KMS-11 (cell line): ENCODE results near the gene PPARG.

ENCODE experiments used
- H2AFZ ChIP-seq: fragments of 200-600 bp; sonication (generic); 2 replicates; pipeline ENCODE4 v1.6.1; 2016; ENCODE audit warnings: antibody characterized with exemption, mixed run types, low read depth
- H3K27ac ChIP-seq: fragments of 200-600 bp; sonication (generic); 2 replicates; pipeline ENCODE4 v1.6.1; 2016; ENCODE audit warnings: mild to moderate bottlenecking, mixed run types
- H3K27me3 ChIP-seq: fragments of 200-600 bp; sonication (generic); 2 replicates; pipeline ENCODE4 v1.6.1; 2017; ENCODE audit warnings: mild to moderate bottlenecking, low read depth, mixed run types, moderate library complexity; ENCODE audit not compliant: insufficient read depth
- H3K36me3 ChIP-seq: fragments of 200-600 bp; sonication (generic); 2 replicates; pipeline ENCODE4 v1.6.1; 2017; ENCODE audit warnings: mild to moderate bottlenecking, mixed run types; ENCODE audit not compliant: insufficient read depth
- H3K4me1 ChIP-seq: fragments of 200-600 bp; sonication (generic); 2 replicates; pipeline ENCODE4 v1.6.1; 2016; ENCODE audit warnings: mild to moderate bottlenecking, low read depth, mixed run types; ENCODE audit not compliant: poor library complexity, severe bottlenecking
- H3K4me2 ChIP-seq: fragments of 200-600 bp; sonication (generic); 2 replicates; pipeline ENCODE4 v1.7.0; 2016; ENCODE audit warnings: mild to moderate bottlenecking, mixed run types
- H3K4me3 ChIP-seq: fragments of 200-600 bp; sonication (generic); IDR thresholded peaks from 2 replicates; pipeline ENCODE4 v1.6.1; 2017; ENCODE audit warnings: low read depth, low read length, mixed read lengths; ENCODE audit not compliant: insufficient read depth
- H3K79me2 ChIP-seq: fragments of 200-600 bp; sonication (generic); 2 replicates; pipeline ENCODE4 v1.6.1; 2016; ENCODE audit warnings: low read depth, mixed run types; ENCODE audit not compliant: insufficient read depth
- H3K9ac ChIP-seq: fragments of 200-600 bp; sonication (generic); 2 replicates; pipeline ENCODE4 v1.6.1; 2016; ENCODE audit warnings: mild to moderate bottlenecking, mixed run types
- H4K20me1 ChIP-seq: fragments of 200-600 bp; sonication (generic); 2 replicates; pipeline ENCODE4 v1.6.1; 2016; ENCODE audit warnings: mild to moderate bottlenecking, mixed run types; ENCODE audit not compliant: insufficient read depth
- TF ChIP-seq, protein P1 (sequence below): fragments of 200-600 bp; sonication (generic); conservative IDR thresholded peaks from 2 replicates; pipeline ENCODE4 v1.6.1; 2017; ENCODE audit warnings: low read depth, mild to moderate bottlenecking, antibody characterized with exemption, low read length, moderate library complexity, mixed read lengths

PPARG gene

DNA sequence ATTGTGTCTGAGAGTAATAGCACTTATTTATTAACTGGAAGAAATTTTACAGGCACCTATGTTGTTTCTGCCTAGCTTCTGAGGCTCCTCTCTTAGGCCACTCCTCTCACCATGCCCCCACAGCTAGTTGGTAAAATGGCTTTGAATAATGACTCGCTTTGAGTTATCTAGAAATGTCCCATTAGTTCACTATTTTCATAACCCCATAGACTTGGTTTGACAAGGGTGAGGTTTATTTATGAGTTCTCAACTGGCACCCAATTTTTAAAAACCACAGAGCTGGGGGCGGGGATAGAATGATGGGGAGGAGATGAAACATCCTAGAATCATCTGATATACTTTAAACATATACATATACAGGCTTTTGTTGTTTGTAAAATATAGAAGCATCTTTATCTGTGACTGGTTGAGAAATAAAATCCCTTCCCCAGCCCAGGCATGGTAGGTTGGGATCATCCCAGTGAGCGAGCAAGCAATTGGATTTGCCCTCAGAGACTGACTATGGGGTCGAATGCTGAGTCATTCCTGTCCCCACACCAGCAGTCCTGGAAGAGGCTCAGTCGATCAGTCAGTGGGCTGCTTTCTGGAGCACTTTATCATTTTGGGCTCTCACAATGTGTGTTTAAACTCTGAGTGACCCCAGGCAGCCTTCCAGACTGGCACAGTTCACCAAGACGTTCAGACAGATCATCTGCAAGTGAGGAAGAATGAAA lies 135.2 kb downstream of the PPARG start:
- no peak overlapping the region for H3K4me3 ChIP-seq
- no peaks in the 10 kb centered on the region for H3K4me1 ChIP-seq
- no peaks in the 10 kb centered on the region for H3K27me3 ChIP-seq
- H3K9ac ChIP-seq, result no peak overlapping the region
- no peaks in the 10 kb centered on the region for H3K79me2 ChIP-seq
- H4K20me1 ChIP-seq, result no peaks in the 10 kb centered on the region
- no peak overlapping the region for H2AFZ ChIP-seq
- no peaks in the 10 kb centered on the region for H3K36me3 ChIP-seq
- no peak overlapping the region for H3K4me2 ChIP-seq
- no peak overlapping the region for H3K27ac ChIP-seq
- TF ChIP-seq, protein P1, sequence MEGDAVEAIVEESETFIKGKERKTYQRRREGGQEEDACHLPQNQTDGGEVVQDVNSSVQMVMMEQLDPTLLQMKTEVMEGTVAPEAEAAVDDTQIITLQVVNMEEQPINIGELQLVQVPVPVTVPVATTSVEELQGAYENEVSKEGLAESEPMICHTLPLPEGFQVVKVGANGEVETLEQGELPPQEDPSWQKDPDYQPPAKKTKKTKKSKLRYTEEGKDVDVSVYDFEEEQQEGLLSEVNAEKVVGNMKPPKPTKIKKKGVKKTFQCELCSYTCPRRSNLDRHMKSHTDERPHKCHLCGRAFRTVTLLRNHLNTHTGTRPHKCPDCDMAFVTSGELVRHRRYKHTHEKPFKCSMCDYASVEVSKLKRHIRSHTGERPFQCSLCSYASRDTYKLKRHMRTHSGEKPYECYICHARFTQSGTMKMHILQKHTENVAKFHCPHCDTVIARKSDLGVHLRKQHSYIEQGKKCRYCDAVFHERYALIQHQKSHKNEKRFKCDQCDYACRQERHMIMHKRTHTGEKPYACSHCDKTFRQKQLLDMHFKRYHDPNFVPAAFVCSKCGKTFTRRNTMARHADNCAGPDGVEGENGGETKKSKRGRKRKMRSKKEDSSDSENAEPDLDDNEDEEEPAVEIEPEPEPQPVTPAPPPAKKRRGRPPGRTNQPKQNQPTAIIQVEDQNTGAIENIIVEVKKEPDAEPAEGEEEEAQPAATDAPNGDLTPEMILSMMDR, result no peak

GRCh38 chr3:12424635-12425319 lies 135.9 kb downstream of the PPARG start:
- Histone ChIP-seq H3K79me2 (no peaks in the 10 kb centered on the region), H4K20me1 (no peaks in the 10 kb centered on the region), H3K27me3 (no peaks in the 10 kb centered on the region), H3K27ac (no peak overlapping the region), H3K4me1 (no peaks in the 10 kb centered on the region), H3K4me3 (no peak overlapping the region), H3K9ac (no peak overlapping the region), H2AFZ (no peak overlapping the region), H3K4me2 (no peak overlapping the region), H3K36me3 (no peaks in the 10 kb centered on the region)
- TF ChIP-seq, protein P1, result no peak

- Histone ChIP-seq H3K27ac (no peak overlapping the region), H2AFZ (no peak overlapping the region), H3K4me1 (no peaks in the 10 kb centered on the region)
Observed at GRCh38 chr3:12425850-12426579, 137.1 kb downstream of the PPARG start.

GRCh38 chr3:12427551-12427950 lies 138.7 kb downstream of the PPARG start:
- H3K9ac ChIP-seq, result no peak overlapping the region
- no peak overlapping the region for H2AFZ ChIP-seq
- no peaks in the 10 kb centered on the region for H3K27me3 ChIP-seq
- no peaks in the 10 kb centered on the region for H3K4me1 ChIP-seq
- H3K4me3 ChIP-seq, result no peak overlapping the region
- H4K20me1 ChIP-seq, result no peaks in the 10 kb centered on the region
- H3K36me3 ChIP-seq, result no peaks in the 10 kb centered on the region
- H3K79me2 ChIP-seq, result no peaks in the 10 kb centered on the region
- no peak overlapping the region for H3K4me2 ChIP-seq
- H3K27ac ChIP-seq, result no peak overlapping the region
- TF ChIP-seq, protein P1, result no peak

More at GRCh38 chr3:12425850-12426579, 137.1 kb downstream of the PPARG start:
- Histone ChIP-seq H3K36me3 (no peaks in the 10 kb centered on the region), H3K27me3 (no peaks in the 10 kb centered on the region), H3K79me2 (no peaks in the 10 kb centered on the region), H3K4me3 (no peak overlapping the region), H4K20me1 (no peaks in the 10 kb centered on the region), H3K4me2 (no peak overlapping the region), H3K9ac (no peak overlapping the region)
- TF ChIP-seq, protein P1, result no peak
